SU-DHL-6 (cell line): ENCODE data around the gene PDPN.

Source experiments
- H2AFZ ChIP-seq: fragments of 200-600 bp; sonication (generic); 2 replicates; pipeline ENCODE4 v1.6.1; 2014; ENCODE audit warnings: low read depth, mild to moderate bottlenecking, moderate library complexity, mixed read lengths, antibody characterized with exemption, low read length; ENCODE audit not compliant: severe bottlenecking
- H3F3A ChIP-seq: fragments of 200-600 bp; shearing (Covaris generic); 2 replicates; pipeline ENCODE4 v1.6.0; 2016; ENCODE audit warnings: antibody characterized with exemption, mild to moderate bottlenecking; ENCODE audit not compliant: insufficient read depth
- H3K27ac ChIP-seq: fragments of 200-600 bp; sonication (generic); 2 replicates; pipeline ENCODE4 v1.5.1; 2016; ENCODE audit warnings: low read depth, mild to moderate bottlenecking, low read length, moderate library complexity, mixed read lengths
- H3K27me3 ChIP-seq: fragments of 200-600 bp; sonication (generic), shearing (Covaris generic); 2 replicates; pipeline ENCODE4 v1.6.0; 2014; ENCODE audit warnings: mild to moderate bottlenecking, low read length
- H3K36me3 ChIP-seq: fragments of 200-600 bp; sonication (generic); 2 replicates; pipeline ENCODE4 v1.6.1; 2014; ENCODE audit warnings: mild to moderate bottlenecking, low read length, mixed read lengths
- H3K4me2 ChIP-seq: fragments of 300-600, 200-600 bp; shearing (Covaris generic), sonication (generic); 2 replicates; pipeline ENCODE4 v1.6.0; 2014; ENCODE audit warnings: low read length, low read depth, mild to moderate bottlenecking; ENCODE audit not compliant: poor library complexity, severe bottlenecking
- H3K4me3 ChIP-seq: fragments of 200-600 bp; sonication (generic); 2 replicates; pipeline ENCODE4 v1.5.1; 2014; ENCODE audit warnings: antibody characterized with exemption, low read length, mild to moderate bottlenecking, mixed read lengths; ENCODE audit not compliant: insufficient read depth, poor library complexity, severe bottlenecking
- H3K79me2 ChIP-seq: fragments of 200-600 bp; sonication (generic); 2 replicates; pipeline ENCODE4 v1.6.1; 2014; ENCODE audit warnings: mild to moderate bottlenecking, low read length, moderate library complexity; ENCODE audit not compliant: insufficient read depth
- H3K9ac ChIP-seq: fragments of 200-600 bp; sonication (generic); 2 replicates; pipeline ENCODE4 v1.7.0; 2014; ENCODE audit warnings: mild to moderate bottlenecking, low read length
- H3K9me2 ChIP-seq: fragments of 200-600 bp; sonication (generic); replicated peaks from 2 replicates; pipeline ENCODE4 v1.6.1; 2014; ENCODE audit warnings: low read length; ENCODE audit not compliant: insufficient read depth
- H3K9me3 ChIP-seq: fragments of 200-600 bp; sonication (generic); 2 replicates; pipeline ENCODE4 v1.6.1; 2014; ENCODE audit warnings: low read length, mixed read lengths; ENCODE audit not compliant: insufficient read depth
- H4K20me1 ChIP-seq: fragments of 200-600 bp; sonication (generic); 2 replicates; pipeline ENCODE4 v1.6.1; 2014; ENCODE audit warnings: low read depth, mild to moderate bottlenecking, antibody characterized with exemption, low read length, moderate library complexity, mixed read lengths
- EZH2phosphoT487 ChIP-seq: fragments of 200-600 bp; sonication (generic), shearing (Covaris generic); conservative IDR thresholded peaks from 2 replicates; pipeline ENCODE4 v1.6.1; 2018; ENCODE audit warnings: mild to moderate bottlenecking, antibody characterized with exemption, low read length, moderate library complexity, mixed read lengths
- TF ChIP-seq, protein P1 (sequence below): fragments of 200-600 bp; sonication (generic); IDR thresholded peaks from one replicate; pipeline ENCODE4 v1.5.1; 2017; ENCODE audit warnings: antibody characterized with exemption, mild to moderate bottlenecking, low read length, moderate library complexity; ENCODE audit not compliant: insufficient read depth, poor library complexity, severe bottlenecking

Gene PDPN

DNA sequence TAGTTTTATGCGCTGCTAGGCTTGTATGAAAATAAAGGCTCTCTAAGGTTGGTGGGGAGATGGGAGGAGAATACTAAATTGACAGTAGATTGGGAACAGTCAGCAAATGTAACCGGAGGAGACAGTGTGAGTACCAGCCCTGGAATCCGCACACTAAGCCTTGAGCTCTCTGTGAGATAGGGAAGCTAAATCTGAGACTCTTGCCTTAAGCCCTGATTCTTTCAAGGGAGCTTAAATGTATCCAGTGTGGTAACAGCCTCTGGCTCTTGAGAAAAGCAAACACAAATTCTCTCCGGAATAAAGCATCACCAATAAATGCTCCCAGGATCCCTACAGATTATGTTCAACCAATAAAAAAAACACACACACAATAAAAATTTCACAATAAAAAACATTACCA is 33.0 kb upstream of the PDPN start:
- no peak overlapping the region for H3K27ac ChIP-seq
- H3K9me2 ChIP-seq = no peaks in the 10 kb centered on the region
- H3K9ac ChIP-seq = no peak overlapping the region
- H3F3A ChIP-seq = no peaks in the 10 kb centered on the region
- no peaks in the 10 kb centered on the region for H3K27me3 ChIP-seq
- no peaks in the 10 kb centered on the region for H3K79me2 ChIP-seq
- no peak overlapping the region for H2AFZ ChIP-seq
- no peaks in the 10 kb centered on the region for H4K20me1 ChIP-seq
- no peaks in the 10 kb centered on the region for H3K36me3 ChIP-seq
- no peak overlapping the region for H3K4me3 ChIP-seq
- TF ChIP-seq EZH2phosphoT487 = no peak
- TF ChIP-seq, protein P1, sequence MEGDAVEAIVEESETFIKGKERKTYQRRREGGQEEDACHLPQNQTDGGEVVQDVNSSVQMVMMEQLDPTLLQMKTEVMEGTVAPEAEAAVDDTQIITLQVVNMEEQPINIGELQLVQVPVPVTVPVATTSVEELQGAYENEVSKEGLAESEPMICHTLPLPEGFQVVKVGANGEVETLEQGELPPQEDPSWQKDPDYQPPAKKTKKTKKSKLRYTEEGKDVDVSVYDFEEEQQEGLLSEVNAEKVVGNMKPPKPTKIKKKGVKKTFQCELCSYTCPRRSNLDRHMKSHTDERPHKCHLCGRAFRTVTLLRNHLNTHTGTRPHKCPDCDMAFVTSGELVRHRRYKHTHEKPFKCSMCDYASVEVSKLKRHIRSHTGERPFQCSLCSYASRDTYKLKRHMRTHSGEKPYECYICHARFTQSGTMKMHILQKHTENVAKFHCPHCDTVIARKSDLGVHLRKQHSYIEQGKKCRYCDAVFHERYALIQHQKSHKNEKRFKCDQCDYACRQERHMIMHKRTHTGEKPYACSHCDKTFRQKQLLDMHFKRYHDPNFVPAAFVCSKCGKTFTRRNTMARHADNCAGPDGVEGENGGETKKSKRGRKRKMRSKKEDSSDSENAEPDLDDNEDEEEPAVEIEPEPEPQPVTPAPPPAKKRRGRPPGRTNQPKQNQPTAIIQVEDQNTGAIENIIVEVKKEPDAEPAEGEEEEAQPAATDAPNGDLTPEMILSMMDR = no peak
- no peaks in the 10 kb centered on the region for H3K9me3 ChIP-seq
- H3K4me2 ChIP-seq = no peak overlapping the region

DNA sequence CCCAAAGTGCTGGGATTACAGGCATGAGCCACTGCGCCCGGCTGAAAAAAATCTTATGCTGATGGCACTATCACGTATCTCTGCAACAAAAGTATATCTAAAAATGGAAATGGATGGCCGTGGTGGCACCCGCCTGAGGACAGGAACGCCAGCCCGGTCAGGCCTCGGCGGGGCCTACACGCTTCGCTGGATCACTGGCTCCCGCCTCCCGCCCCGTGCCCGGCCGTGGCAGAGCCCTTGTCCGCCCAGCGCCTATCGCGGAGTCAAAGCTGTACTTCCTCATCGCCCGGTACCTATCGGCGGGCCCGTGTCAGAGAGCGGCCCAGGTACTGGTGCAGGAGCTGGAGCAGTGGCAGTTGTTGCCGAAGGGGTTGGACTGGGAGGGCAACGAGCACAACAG is 28.8 kb upstream of the PDPN start:
- Histone ChIP-seq H3K79me2 (no peaks in the 10 kb centered on the region), H3K27ac (no peak overlapping the region), H2AFZ (no peak overlapping the region), H3K4me3 (no peak overlapping the region), H3F3A (no peaks in the 10 kb centered on the region), H3K4me2 (no peak overlapping the region), H3K9ac (no peak overlapping the region), H3K36me3 (no peaks in the 10 kb centered on the region), H3K9me2 (no peaks in the 10 kb centered on the region), H3K27me3 (no peaks in the 10 kb centered on the region), H4K20me1 (no peaks in the 10 kb centered on the region), H3K9me3 (no peaks in the 10 kb centered on the region)
- no peak for TF ChIP-seq EZH2phosphoT487
- TF ChIP-seq, protein P1 = no peak

DNA sequence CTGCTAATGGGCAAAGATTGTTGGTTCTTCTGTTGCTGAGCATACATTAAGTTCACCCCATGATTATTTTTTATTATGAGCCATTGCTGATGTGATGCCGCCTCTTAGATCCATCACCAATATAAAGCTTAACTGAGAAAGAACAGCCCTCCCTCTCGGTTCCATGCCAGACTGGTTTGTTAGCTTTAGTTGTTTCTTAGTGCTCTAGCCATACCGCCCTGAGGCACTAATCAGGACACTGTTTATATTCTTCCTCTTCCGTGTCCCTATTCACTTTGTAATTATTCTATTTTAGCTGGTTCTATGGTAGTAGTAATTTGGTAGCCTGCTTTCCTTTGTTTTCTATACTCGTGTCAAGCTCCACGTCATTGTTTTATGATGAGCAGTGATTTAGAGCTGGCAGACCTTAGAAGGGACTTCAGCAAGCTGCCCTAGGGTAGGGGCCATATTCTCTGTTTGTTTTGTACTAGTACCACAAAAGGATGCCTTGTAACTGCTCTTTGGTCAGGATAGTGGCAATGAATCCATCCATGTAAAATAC is 27.3 kb upstream of the PDPN start:
- H3F3A ChIP-seq = no peaks in the 10 kb centered on the region
- no peaks in the 10 kb centered on the region for H3K79me2 ChIP-seq
- H3K9me3 ChIP-seq = no peaks in the 10 kb centered on the region
- no peaks in the 10 kb centered on the region for H3K36me3 ChIP-seq
- H2AFZ ChIP-seq = no peak overlapping the region
- H4K20me1 ChIP-seq = no peaks in the 10 kb centered on the region
- no peak overlapping the region for H3K27ac ChIP-seq
- H3K27me3 ChIP-seq = no peaks in the 10 kb centered on the region
- TF ChIP-seq, protein P1 = no peak
- no peak for TF ChIP-seq EZH2phosphoT487
- H3K4me2 ChIP-seq = no peak overlapping the region
- H3K9me2 ChIP-seq = no peaks in the 10 kb centered on the region
- H3K4me3 ChIP-seq = no peak overlapping the region
- H3K9ac ChIP-seq = no peak overlapping the region
